ENCODE measurements around the gene RMND5B.
"Not testable (repeated sequence)": the region's sequence is repeated elsewhere in the genome, so short reads cannot be mapped to it uniquely, and the experiment has no call there.

Gene RMND5B

GRCh38 chr5:178177569-178177968, 46.8 kb downstream of the RMND5B start:
- ATAC-seq, result no peak

- ATAC-seq, result no peak
Observed at GRCh38 chr5:178180141-178180863, 49.5 kb downstream of the RMND5B start.

DNA sequence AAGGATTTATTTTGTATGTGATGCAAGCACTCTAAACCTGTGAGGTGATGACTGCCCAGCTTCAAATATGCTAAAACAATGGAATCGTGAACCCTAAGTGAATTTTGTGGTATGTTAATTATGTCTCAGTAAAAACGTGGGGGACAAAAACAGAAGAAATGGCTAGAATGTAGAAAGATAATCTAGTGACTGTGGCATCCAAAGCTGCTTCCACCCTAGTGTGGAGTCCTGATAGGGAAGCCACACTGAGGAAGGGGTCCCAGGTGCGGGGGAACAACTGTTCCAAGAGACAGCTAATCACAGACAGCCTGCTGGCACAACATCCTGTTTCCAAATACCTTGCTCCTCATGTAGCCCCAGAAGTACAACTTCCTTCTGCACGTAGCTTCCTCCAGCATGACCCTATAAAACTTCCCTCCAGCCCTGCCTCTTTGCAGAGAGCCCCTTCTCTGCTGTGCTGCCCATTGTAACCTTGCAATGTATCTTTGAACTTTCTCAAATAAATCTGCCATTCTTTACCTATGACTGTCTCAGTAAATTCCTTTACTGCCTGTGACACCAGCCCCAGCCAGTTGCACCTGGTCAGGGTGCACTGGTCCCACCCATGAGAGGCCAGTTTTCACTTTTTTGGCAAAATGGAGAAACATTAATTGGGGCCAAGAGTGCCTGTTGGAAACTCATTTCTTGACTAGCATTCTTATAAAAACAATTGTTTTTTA, 51.5 kb downstream of the RMND5B start:
- ATAC-seq, result no peak

DNA sequence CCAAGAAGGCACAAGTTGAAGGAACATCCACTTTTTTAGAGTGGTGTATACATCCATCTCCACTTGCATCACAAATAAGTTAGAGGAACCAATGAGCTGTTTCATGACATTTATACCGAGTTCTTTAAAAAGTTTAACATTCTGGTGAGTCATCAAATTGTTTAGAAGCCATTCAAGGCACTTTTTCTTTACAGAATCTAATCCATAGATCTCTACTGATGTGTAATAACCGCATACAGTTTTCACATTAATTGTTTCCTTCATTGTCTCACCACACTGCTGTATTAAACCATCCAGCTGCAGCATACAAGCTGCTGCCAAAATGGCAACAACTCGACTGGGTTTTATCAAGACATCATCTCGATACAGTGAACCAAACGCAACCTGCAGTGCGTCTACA, 55.6 kb downstream of the RMND5B start:
- peak in 1 of 2 donors; percentile 60 for ATAC-seq

DNA sequence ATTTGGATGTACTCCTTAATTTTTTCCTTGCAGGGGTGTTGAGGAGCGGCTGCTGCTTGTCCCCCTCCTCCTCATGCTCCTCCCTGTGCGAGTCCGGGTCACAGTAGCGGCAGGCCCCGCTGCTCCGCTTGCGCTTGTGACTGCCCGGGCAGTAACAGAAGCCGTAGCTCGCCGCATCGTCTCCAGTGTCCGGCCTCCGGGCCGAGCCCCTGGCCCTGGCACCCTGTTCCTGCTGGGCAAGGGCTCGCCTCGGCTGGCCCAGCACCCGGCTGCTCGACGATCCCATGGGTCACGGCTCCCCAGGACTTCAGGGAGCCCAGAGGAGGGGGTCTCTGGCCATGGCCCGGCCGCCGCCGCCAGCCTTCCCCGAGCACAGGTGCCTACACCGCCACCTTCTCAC, 56.2 kb downstream of the RMND5B start, which contains the start of gene GMCL2:
TSS of gene GMCL2 (minus strand) at position 358 of the 400 bp plus-strand sequence. CDS start at position 286, 72 bp downstream.
- ATAC-seq, result no peak

- no peak for ATAC-seq
Observed at GRCh38 chr5:178189433-178189832, 58.6 kb downstream of the RMND5B start.

DNA sequence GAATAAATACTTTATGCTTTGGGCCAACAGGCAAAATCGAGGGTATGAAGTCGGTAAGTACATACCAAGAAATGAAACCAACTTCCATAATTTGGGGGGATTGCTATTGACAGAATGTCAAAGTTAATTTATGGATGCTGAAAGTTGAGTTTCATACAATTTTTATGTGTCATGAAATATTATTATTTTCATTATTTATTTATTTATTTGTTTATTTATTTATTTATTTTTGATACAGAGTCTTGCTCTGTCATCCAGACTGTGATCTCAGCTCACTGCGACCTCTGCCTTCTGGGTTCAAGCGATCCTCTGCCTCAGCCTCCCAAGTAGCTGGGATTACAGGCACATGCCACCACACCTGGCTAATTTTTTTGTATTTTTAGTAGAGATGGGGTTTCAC, 60.8 kb downstream of the RMND5B start:
- no peak for ATAC-seq

DNA sequence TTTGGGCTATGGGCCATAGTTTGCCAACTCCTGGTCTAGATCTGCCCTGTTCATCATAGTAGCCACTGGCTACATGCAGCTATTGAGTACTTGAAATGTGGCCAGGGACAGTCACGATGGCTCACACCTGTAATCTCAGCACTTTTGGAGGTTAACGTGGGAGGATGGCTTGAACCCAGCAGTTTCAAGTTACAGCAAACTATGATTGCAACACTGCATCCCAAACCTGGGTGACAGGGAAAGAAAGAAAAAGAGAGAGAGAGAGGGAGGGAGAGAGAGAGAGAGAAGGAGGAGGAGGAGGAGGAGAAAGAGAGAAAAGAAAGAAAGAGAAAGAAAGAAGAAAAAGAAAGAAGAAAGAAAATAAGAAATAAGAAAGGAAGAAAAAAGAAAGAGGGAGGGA, 61.4 kb downstream of the RMND5B start:
- ATAC-seq, result no peak

- no peak for ATAC-seq
Observed at GRCh38 chr5:178192787-178193186, 62.0 kb downstream of the RMND5B start.

DNA sequence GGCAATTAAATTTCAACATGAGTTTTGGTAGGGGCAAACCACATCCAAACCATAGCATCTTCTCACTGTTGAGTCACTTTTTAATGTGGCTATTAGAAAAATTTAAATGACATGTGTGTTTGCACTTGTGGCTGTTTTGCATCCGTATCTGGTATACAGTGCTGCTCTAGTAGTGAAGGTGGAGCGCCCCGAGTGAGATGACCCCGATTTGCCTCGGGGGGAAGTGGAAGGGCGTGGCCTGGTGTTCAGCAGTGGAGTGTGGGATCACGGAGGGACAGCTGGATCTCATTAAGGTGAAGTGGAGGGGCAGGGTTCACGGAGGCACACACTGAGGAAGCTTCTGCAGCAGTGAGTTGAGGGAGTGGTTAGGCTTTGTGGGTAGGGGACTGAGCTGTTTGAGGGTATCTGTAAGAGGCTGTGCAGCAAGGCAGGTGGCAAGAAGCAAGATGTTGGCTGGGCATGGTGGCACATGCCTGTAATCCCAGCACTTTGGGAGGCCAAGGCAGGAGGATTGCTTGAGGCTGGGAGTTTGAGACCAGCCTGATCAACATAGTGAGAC, 62.5 kb downstream of the RMND5B start:
- ATAC-seq, result no peak

DNA sequence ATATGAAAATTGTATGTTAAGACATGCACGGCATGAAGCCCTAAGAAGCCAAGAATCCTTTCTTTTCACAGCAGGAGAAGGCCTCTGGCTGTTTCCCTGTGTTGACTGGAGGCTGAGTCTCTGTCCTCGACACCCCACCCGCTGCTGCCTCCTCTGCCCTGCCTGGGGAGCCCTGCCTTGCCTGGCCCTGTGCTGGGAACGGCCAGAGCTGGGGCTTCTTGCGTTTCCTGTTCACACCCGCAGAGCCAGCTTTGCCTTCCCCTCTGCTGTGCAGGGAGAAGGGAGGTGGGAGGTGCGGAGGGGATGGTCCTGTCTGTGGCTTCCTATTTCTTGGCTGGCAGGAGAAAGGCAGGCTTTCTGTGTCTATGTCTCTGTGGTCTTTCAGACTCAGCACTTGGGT, 63.2 kb downstream of the RMND5B start:
- no peak for ATAC-seq

- no peak for ATAC-seq
Observed at GRCh38 chr5:178196281-178196812, 65.5 kb downstream of the RMND5B start.

DNA sequence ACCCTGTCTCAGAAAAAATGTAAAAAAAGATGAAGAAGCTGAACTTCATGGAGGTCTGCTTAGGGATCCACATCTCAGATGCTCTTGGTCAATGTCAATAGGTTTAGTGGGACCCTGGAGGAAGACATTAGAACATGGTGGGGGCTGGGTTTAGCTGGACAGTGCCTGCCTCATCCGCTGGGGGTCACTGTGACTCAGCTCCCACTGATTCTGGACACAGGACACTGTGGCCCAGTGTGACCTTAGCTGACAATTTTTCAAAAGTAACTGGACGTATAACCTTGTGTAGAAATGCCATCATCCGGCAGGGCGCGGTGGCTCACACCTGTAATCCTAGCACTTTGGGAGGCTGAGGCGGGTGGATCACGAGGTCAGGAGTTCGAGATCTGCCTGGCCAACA, 66.2 kb downstream of the RMND5B start:
- no peak for ATAC-seq

GRCh38 chr5:178198151-178198550, 67.3 kb downstream of the RMND5B start:
- not testable (repeated sequence) for ATAC-seq

GRCh38 chr5:178198706-178199105, 67.9 kb downstream of the RMND5B start:
- ATAC-seq, result no peak

DNA sequence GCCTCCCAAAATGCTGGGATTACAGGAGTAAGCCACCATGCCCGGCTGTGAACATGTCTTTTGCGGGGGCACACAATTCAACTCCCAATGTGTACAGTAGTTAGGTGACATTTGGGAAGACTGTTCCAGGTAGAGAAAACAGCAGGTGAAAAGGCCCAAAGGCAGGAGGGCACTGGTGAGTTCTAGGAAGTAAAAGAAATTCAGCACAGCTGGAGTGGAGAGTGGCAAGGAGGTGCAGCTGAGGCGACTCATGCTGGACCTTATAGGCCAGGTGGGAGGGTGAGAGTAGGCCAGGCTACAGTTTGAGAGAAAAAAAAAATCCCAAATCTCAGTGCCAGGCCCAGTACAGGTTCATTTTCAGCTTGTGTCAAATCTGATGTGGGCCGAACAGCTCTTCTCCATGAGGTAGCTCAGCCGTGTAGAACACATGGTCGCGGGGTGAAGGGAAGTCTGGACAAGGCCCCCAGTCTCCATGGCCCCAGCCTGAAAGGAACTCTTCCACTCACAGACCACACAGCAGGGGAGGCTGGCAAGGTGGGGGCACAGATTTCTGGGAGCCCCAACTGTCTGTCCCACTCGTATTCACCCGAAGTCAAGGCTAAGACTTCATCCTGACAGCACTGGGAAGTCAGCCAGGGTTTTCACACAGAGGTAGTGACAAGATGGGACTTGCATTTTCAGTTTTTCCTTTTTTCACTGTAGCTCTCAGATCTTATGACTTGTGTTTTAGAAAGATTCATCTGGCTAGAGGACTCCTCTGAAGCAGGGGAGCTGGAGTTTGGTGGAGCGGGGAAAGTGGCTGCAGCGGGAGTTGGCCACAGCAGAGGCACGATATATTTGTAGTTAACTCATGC, 69.0 kb downstream of the RMND5B start:
- no peak for ATAC-seq
